Neural cell (in vitro differentiated cells): ENCODE measurements around the gene NRXN2. TPM values are rescaled to one million over a fixed set of nuclear protein-coding genes. Genes with fewer than 3 reads are reported as not detected.

Source experiments
- H2AFZ ChIP-seq: fragments of 200-600, 300-800 bp; sonication (generic), shearing (Covaris generic); 2 replicates; pipeline ENCODE4 v1.6.0; 2014; ENCODE audit warnings: low read depth, mild to moderate bottlenecking, antibody characterized with exemption, low read length, moderate library complexity
- H3F3A ChIP-seq: fragments of 200-600 bp; shearing (Covaris generic); 2 replicates; pipeline ENCODE4 v1.6.1; 2016; ENCODE audit warnings: mild to moderate bottlenecking, moderate library complexity, mixed read lengths, antibody characterized with exemption, low read length; ENCODE audit not compliant: insufficient read depth, poor library complexity, severe bottlenecking
- H3K27ac ChIP-seq: fragments of 200-600, 300-800 bp; sonication (generic), shearing (Covaris generic); 2 replicates; pipeline ENCODE4 v1.5.1; 2014; ENCODE audit warnings: mild to moderate bottlenecking, low read length, moderate library complexity
- H3K27me3 ChIP-seq: fragments of 300-800, 200-600 bp; sonication (generic), shearing (Covaris generic); 2 replicates; pipeline ENCODE4 v1.6.0; 2014; ENCODE audit warnings: mild to moderate bottlenecking, low read depth, low read length, moderate library complexity; ENCODE audit not compliant: insufficient read depth
- H3K36me3 ChIP-seq: fragments of 300-800, 200-600 bp; sonication (generic), shearing (Covaris generic); 2 replicates; pipeline ENCODE4 v1.5.1; 2014; ENCODE audit warnings: mild to moderate bottlenecking, antibody characterized with exemption, low read length, moderate library complexity; ENCODE audit not compliant: insufficient read depth
- H3K4me2 ChIP-seq: fragments of 300-800, 200-600 bp; sonication (generic), shearing (Covaris generic); 2 replicates; pipeline ENCODE4 v1.6.0; 2014; ENCODE audit warnings: mild to moderate bottlenecking, low read length
- H3K4me3 ChIP-seq: fragments of 300-800, 200-600 bp; sonication (generic), shearing (Covaris generic); 2 replicates; pipeline ENCODE4 v1.5.1; 2014; ENCODE audit warnings: mild to moderate bottlenecking, low read length, moderate library complexity
- H3K79me2 ChIP-seq: fragments of 200-600 bp; shearing (Covaris generic); replicated peaks from 2 replicates; pipeline ENCODE4 v1.6.0; 2014; ENCODE audit warnings: mild to moderate bottlenecking, low read length, moderate library complexity; ENCODE audit not compliant: insufficient read depth
- H3K9ac ChIP-seq: fragments of 300-800, 200-600 bp; sonication (generic), shearing (Covaris generic); 2 replicates; pipeline ENCODE4 v1.6.1; 2016; ENCODE audit warnings: mild to moderate bottlenecking, low read length, mixed read lengths
- H3K9me2 ChIP-seq: fragments of 200-600 bp; shearing (Covaris generic); 2 replicates; pipeline ENCODE4 v1.6.1; 2016; ENCODE audit warnings: mild to moderate bottlenecking, low read length, mixed read lengths; ENCODE audit not compliant: insufficient read depth
- H3K9me3 ChIP-seq: fragments of 200-600, 300-800 bp; sonication (generic), shearing (Covaris generic); 2 replicates; pipeline ENCODE4 v1.6.1; 2016; ENCODE audit warnings: mild to moderate bottlenecking, mixed run types, low read length, moderate library complexity, mixed read lengths
- H4K20me1 ChIP-seq: fragments of 200-600 bp; shearing (Covaris generic); 2 replicates; pipeline ENCODE4 v1.6.1; 2016; ENCODE audit warnings: mild to moderate bottlenecking, mixed run types; ENCODE audit not compliant: insufficient read depth
- EP300 ChIP-seq: fragments of 450-650 bp; conservative IDR thresholded peaks from 2 replicates; pipeline ENCODE4 v1.6.1; 2014; ENCODE audit warnings: antibody characterized with exemption, mild to moderate bottlenecking, moderate library complexity; ENCODE audit not compliant: poor library complexity, severe bottlenecking
- EZH2 ChIP-seq: fragments of 200-600, 300-800 bp; shearing (Covaris generic), sonication (generic); IDR thresholded peaks from 2 replicates; pipeline ENCODE4 v1.6.1; 2014; ENCODE audit warnings: antibody characterized with exemption, low read length, borderline replicate concordance, mild to moderate bottlenecking; ENCODE audit not compliant: insufficient read depth, poor library complexity, severe bottlenecking
- MXI1 ChIP-seq: fragments of 450-650 bp; conservative IDR thresholded peaks from 2 replicates; pipeline ENCODE4 v1.6.1; 2014; ENCODE audit warnings: antibody characterized with exemption, mild to moderate bottlenecking; ENCODE audit not compliant: poor library complexity, severe bottlenecking
- POLR2AphosphoS5 ChIP-seq: IDR thresholded peaks from 2 replicates; pipeline ENCODE4 v1.6.1; 2012
- RAD21 ChIP-seq: fragments of 450-650 bp; conservative IDR thresholded peaks from 2 replicates; pipeline ENCODE4 v1.6.1; 2014; ENCODE audit warnings: antibody characterized with exemption, mild to moderate bottlenecking, moderate library complexity
- SMC3 ChIP-seq: fragments of 450-650 bp; conservative IDR thresholded peaks from 2 replicates; pipeline ENCODE4 v1.6.1; 2014; ENCODE audit warnings: antibody characterized with exemption, mild to moderate bottlenecking, moderate library complexity; ENCODE audit not compliant: poor library complexity
- TAF1 ChIP-seq: IDR thresholded peaks from 2 replicates; pipeline ENCODE4 v1.6.1; 2012; ENCODE audit warnings: low read depth
- polyA plus RNA-seq: library from polyadenylated mRNA; depleted of rRNA; stranded (reverse); fragments of >200 nt; gene quantifications from 2 replicates; pipeline ENCODE4 v1.2.3, GENCODE V29; 2014
- TF ChIP-seq, protein P1 (sequence below): fragments of 450-650 bp; IDR thresholded peaks from 2 replicates; pipeline ENCODE4 v1.5.1; 2014; ENCODE audit warnings: antibody characterized with exemption, mild to moderate bottlenecking, moderate library complexity; ENCODE audit not compliant: poor library complexity, severe bottlenecking
- TF ChIP-seq, protein P2 (sequence below): IDR thresholded peaks from 2 replicates; pipeline ENCODE4 v1.6.1; 2012; ENCODE audit warnings: borderline replicate concordance

Gene NRXN2
- polyA plus RNA-seq, 1 donor from 2014 or later, result 68.0 TPM

DNA sequence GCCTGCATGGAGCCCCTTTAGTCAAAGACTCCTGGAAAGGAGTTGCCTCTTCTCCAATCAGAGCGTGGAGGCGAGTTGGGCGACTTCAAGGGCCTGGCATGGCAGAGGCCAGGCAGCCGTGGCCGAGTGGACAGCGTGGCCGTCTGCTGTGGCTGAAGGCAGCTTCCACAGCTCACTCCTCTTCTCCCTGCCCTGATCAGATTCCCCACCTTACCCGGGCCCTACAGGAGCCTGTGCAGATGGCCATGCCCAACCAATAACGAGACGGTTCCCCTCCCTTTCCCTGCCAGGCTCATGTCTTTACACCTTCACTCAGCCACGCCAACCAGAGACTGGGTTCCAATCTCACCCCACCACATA lies 152.0 kb downstream of the NRXN2 start:
- H3K36me3 ChIP-seq, result no peaks in the 10 kb centered on the region
- H2AFZ ChIP-seq, result no peak overlapping the region
- TF ChIP-seq POLR2AphosphoS5 (no peak), TAF1 (no peak), MXI1 (no peak), RAD21 (no peak), SMC3 (no peak), EZH2 (no peak), EP300 (no peak)
- TF ChIP-seq, protein P1, sequence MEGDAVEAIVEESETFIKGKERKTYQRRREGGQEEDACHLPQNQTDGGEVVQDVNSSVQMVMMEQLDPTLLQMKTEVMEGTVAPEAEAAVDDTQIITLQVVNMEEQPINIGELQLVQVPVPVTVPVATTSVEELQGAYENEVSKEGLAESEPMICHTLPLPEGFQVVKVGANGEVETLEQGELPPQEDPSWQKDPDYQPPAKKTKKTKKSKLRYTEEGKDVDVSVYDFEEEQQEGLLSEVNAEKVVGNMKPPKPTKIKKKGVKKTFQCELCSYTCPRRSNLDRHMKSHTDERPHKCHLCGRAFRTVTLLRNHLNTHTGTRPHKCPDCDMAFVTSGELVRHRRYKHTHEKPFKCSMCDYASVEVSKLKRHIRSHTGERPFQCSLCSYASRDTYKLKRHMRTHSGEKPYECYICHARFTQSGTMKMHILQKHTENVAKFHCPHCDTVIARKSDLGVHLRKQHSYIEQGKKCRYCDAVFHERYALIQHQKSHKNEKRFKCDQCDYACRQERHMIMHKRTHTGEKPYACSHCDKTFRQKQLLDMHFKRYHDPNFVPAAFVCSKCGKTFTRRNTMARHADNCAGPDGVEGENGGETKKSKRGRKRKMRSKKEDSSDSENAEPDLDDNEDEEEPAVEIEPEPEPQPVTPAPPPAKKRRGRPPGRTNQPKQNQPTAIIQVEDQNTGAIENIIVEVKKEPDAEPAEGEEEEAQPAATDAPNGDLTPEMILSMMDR, result no peak
- TF ChIP-seq, protein P2, sequence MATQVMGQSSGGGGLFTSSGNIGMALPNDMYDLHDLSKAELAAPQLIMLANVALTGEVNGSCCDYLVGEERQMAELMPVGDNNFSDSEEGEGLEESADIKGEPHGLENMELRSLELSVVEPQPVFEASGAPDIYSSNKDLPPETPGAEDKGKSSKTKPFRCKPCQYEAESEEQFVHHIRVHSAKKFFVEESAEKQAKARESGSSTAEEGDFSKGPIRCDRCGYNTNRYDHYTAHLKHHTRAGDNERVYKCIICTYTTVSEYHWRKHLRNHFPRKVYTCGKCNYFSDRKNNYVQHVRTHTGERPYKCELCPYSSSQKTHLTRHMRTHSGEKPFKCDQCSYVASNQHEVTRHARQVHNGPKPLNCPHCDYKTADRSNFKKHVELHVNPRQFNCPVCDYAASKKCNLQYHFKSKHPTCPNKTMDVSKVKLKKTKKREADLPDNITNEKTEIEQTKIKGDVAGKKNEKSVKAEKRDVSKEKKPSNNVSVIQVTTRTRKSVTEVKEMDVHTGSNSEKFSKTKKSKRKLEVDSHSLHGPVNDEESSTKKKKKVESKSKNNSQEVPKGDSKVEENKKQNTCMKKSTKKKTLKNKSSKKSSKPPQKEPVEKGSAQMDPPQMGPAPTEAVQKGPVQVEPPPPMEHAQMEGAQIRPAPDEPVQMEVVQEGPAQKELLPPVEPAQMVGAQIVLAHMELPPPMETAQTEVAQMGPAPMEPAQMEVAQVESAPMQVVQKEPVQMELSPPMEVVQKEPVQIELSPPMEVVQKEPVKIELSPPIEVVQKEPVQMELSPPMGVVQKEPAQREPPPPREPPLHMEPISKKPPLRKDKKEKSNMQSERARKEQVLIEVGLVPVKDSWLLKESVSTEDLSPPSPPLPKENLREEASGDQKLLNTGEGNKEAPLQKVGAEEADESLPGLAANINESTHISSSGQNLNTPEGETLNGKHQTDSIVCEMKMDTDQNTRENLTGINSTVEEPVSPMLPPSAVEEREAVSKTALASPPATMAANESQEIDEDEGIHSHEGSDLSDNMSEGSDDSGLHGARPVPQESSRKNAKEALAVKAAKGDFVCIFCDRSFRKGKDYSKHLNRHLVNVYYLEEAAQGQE, result no peak
- H3K27me3 ChIP-seq, result no peaks in the 10 kb centered on the region
- no peak overlapping the region for H3K9ac ChIP-seq
- no peaks in the 10 kb centered on the region for H3K9me3 ChIP-seq
- H3F3A ChIP-seq, result no peaks in the 10 kb centered on the region
- no peaks in the 10 kb centered on the region for H4K20me1 ChIP-seq
- no peaks in the 10 kb centered on the region for H3K79me2 ChIP-seq
- H3K4me2 ChIP-seq, result no peak overlapping the region
- H3K27ac ChIP-seq, result no peak overlapping the region
- no peaks in the 10 kb centered on the region for H3K9me2 ChIP-seq
- no peak overlapping the region for H3K4me3 ChIP-seq

DNA sequence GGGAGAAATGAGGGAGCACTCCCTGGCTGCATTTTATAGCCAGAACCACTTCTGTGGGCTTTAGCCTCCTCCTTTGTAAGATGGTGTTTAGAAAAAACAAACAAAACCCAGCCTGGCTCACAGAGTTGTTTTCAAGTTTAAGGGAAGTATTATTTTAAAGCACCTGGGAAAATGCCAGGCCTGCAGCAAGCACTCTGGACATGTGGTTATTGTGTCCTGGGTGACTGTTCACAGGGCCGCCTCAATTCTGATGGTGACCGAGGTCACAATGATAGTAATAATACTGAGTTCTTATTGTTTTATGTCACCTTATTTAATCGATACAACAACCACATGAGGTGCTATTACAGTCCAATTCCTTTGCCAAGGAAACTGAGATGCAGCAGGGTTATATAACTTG lies 152.7 kb downstream of the NRXN2 start:
- H3K9me2 ChIP-seq, result no peaks in the 10 kb centered on the region
- no peak overlapping the region for H3K4me3 ChIP-seq
- no peaks in the 10 kb centered on the region for H3K79me2 ChIP-seq
- H3F3A ChIP-seq, result no peaks in the 10 kb centered on the region
- H4K20me1 ChIP-seq, result no peaks in the 10 kb centered on the region
- no peak overlapping the region for H3K4me2 ChIP-seq
- H3K9me3 ChIP-seq, result no peaks in the 10 kb centered on the region
- H3K27me3 ChIP-seq, result no peaks in the 10 kb centered on the region
- H3K36me3 ChIP-seq, result no peaks in the 10 kb centered on the region
- no peak overlapping the region for H2AFZ ChIP-seq
- TF ChIP-seq MXI1 (no peak), RAD21 (no peak)
- no peak overlapping the region for H3K27ac ChIP-seq
- no peak overlapping the region for H3K9ac ChIP-seq

DNA sequence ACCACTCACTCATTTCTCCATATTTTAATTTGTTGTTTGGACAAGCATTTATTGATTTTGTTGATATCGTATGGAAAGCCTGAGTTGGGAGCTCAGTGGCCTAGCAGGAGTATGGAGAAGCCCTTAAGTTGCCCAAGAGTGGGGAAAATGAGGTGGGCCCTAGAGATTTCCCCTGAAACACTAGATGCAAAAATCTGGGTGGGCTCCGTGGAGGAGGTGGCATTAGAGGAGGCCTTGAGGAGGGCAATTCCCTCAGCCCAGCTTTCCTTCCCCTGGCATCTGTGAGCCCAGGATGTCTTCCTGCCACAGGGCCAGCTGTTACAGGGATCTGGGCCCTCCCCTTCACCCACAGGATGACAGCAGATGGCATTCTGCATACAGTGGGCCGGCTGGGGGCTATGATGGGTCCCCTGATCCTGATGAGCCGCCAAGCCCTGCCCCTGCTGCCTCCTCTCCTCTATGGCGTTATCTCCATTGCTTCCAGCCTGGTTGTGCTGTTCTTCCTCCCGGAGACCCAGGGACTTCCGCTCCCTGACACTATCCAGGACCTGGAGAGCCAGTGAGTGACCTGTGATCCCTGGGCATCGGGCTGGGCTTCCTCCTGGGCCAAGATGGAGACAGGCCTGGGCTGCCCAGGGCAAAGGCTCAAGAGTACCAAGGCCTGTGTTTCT lies 153.6 kb downstream of the NRXN2 start:
- Histone ChIP-seq H2AFZ (no peak overlapping the region), H3K36me3 (no peaks in the 10 kb centered on the region), H3K9ac (no peak overlapping the region), H3K9me2 (no peaks in the 10 kb centered on the region), H3K4me3 (no peak overlapping the region), H3K9me3 (no peaks in the 10 kb centered on the region), H3K4me2 (no peak overlapping the region), H3K27me3 (no peaks in the 10 kb centered on the region), H3K79me2 (no peaks in the 10 kb centered on the region), H3K27ac (no peak overlapping the region), H3F3A (no peaks in the 10 kb centered on the region), H4K20me1 (no peaks in the 10 kb centered on the region)
- TF ChIP-seq POLR2AphosphoS5, result no peak
- TF ChIP-seq EP300, result no peak
- no peak for TF ChIP-seq RAD21
